Measurements from ENCODE around the gene ZNF579.
"Not testable (repeated sequence)": the region's sequence is repeated elsewhere in the genome, so short reads cannot be mapped to it uniquely, and the experiment has no call there.

The ZNF579 gene

DNA sequence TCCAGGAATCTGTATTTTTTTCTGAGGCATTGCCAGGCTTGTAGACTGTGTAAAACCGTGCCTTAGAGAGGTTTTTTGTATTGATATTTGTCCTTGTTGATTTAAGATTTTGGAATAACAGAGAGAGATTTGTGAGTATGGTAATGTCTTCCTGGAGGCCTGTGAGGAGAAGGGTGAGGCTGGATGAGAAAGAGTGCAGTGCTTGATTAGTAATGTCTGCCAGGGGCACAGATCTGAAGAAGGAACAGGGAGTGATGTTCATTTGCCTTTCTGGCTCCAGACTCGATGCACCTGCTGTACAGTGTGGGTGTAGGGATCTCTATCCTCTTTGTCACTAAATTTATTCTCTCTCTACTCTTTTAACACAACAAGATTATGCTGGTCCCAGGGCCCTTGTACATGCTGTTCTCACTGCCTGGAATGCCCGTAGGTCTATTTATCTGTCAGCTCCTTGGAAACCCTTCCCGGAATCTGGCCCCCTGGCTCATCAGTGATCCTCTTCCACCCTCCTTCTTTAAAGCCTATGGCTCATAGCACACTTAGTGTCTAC lies 14.4 kb upstream of the ZNF579 start:
- DNase-seq (ENCODE audit: low read depth in 2 of 3, low spot score in 1 of 3) = no peak

DNA sequence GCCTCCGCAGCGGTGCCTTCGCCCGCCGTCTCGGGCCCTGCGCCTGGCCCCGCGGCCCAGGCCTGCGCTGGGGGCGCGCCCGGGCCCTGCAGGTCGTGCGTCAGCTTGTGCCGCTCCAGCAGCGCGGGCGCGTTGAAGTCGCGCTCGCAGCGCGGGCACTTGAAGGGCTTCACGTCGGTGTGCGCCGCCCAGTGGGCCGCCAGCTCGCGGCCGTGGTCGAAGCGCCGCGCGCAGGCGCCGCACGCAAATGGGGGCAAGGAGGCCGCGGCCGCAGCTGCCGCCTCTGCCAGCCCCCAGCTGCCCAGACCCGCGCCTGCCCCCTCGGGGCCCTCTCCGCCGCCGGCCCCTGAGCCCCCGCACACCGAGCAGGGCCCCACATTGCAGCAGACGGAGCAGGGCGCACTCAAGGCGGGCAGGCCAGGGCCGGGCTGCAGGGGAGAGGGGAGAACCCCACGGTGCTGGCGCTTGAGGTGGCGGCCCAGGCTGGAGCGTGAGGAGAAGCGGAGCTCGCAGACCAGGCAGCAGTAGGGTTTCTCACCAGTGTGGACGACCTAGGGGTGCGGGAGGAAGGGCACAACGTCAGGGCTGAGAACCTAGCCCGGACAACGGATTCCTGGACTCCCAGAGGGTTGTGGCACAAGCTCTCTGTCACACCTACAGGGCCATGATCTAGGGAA lies 12.6 kb upstream of the ZNF579 start:
- DNase-seq (ENCODE audit: low read depth in 2 of 3, low spot score in 1 of 3) = no peak

DNA sequence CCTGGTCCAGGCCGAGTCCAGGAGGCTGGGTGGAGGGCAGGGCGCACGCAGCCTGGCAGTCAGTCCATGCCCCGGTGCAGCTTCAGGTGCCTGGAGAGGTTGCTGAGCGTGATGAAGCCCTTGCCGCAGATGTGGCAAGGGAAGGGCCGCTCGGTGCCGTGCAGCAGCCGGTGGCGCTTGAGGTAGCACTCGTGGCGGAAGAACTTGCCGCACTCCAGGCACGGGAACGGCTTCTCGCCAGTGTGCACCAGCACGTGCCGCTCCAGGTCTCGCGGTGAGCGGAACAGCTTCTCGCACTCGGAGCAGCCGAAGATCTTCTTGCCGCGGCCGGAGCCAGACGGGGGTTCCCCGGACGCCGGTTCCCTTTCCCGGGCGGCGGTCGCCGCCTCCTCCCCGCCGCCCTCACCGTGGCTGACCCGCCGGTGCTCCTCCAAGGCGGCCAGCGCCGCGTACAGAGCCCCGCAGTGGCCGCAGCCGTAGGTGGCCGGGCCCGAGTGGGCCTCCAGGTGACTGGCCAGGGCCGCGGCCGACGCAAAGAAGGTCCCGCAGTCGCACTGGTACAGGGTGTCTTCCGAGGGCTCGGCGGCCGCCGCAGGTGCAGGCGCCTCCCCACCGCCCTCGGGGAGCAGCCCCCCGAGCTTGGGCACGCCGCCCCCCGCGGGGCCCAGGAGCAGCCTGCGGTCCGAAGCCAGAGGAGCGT lies 11.9 kb upstream of the ZNF579 start:
- no peak for DNase-seq (ENCODE audit: low read depth in 2 of 3, low spot score in 1 of 3)

DNA sequence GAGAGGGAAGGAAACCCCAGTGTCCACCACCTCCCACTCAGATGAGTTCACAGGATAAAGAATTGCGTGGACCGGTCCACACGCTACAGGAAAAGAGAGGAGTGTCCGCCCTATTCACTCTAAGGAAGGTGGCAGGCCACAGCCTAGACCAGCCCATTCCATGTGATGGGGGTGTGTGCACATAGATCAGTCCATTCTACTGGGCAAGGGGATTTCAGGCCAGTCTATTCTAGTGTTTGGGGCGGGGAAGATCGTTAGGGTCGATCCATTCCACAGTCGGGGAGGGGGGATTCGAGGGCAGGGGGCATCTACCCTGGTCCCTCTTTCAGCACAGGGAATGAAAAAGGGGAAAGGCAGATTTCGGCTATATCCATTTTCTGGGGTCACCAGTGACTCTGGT lies 10.9 kb upstream of the ZNF579 start:
- no peak for DNase-seq (ENCODE audit: low read depth in 2 of 3, low spot score in 1 of 3)

DNA sequence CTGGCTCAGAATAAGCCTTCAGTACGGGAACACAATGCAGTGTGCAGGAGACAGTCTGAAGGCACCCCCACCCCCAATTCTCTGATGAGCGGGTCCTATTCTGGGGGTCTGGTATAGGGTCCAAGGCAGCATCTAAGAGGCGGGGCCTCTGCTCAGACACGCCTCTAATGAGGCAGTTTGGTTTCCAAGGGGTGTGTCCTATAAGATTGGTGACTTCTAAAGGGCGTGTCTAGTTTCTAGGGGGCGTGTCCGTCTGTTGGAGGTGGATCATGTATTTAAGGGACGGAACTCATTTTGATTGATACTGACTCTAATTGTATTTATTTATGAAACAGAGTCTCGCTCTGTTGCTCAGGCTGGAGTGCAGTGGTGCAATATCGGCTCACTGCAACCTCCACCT lies 10.0 kb upstream of the ZNF579 start:
- DNase-seq (ENCODE audit: low read depth in 2 of 3, low spot score in 1 of 3) = no peak

GRCh38 chr19:55590109-55590508 lies 9.5 kb upstream of the ZNF579 start:
- DNase-seq (ENCODE audit: low read depth in 2 of 3, low spot score in 1 of 3) = no peak

DNA sequence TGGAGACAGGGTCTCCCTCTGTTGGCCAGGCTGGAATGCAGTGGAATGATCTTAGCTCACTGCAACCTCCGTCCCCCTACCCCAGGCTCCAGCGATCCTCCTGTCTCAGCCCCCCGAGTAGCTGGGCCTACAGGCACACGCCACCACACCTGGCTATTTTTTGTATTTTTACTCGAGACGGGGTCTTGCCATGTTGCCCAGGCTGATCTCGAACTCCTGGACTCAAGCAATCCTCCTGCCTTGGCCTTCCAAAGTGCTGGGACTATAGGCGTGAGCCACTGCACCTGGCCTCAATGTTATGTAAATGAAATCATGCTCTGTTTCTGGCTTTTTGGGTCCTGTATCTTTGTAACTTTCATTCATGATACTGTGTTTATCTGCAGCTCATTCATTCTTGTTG lies 8.1 kb upstream of the ZNF579 start:
- DNase-seq (ENCODE audit: low read depth in 2 of 3, low spot score in 1 of 3) = no peak

GRCh38 chr19:55586976-55587668 lies 6.5 kb upstream of the ZNF579 start:
- peak; percentile 89 to 98 (median 90) for DNase-seq (ENCODE audit: low read depth in 2 of 3, low spot score in 1 of 3)

DNA sequence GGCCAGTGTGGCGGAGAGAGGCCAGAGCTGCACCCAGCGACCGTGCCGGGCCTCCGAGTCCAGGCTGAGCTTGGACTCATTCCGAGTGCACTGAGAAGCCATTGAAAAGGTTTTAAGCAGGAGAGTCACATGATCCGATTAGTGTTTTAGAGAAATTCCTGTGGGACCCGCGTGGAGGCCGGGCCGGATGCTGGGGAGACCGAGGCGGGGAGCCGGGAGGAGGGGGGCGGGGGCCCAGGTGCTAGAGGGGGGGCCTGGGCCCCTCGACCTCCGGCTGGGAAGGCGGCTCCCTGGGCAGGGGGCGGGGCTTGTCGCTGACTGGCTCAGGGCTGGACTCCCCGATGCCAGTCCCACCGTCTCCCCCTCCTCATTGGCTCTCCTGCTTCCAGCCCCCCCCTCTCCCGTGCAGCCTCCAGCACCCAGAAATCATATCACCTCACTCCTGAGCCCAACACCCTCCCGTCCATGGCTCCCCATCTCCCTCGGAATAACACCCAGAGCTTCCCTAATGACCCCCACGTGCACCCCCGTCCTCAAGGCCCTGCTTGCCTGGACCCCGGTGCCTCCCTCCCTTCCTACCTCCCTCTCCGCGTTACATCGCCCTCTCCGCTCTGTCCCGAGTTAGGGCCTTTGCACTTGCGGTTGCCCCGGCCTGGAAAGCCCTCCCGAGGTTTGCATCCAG lies 5.2 kb upstream of the ZNF579 start:
- peak in 1 of 3 donors; percentile 28 for DNase-seq (ENCODE audit: low read depth in 2 of 3, low spot score in 1 of 3)

DNA sequence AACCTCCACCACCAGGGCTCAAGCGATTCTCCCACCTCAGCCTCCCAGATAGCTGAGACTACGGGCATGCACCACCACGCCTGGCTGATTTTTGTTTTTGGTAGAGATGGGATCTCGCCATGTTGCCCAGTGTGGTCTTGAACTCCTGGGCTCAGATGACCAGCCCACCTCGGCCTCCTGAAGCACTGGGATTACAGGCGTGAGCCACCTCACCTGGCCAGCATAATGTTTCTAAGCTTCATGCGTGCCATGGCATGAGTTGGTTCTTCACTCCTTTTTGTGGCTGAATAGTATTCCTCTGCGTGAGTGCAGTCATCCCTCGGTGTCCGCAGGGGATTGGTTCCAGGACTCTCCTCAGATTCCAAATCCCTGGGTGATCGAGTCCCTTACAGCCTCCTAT lies 4.2 kb upstream of the ZNF579 start:
- DNase-seq (ENCODE audit: low read depth in 2 of 3, low spot score in 1 of 3) = no peak

DNA sequence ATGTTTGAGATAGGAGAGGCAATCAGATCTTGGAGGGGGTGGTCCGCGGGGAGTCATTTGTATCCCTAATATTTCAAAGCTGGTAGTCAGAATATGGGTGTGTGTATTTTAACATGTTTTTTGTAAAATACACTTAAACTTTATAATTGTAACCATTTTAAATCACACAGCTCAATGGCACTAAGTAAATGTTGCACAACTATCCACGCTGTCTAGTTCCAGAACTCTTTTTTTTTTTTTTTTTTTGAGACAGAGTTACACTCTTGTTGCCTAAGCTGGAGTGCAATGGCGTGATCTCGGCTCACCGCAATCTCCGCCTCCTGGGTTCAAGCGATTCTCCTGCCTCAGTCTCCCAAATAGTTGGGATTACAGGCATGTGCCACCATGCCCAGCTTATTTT lies 3.2 kb upstream of the ZNF579 start:
- not testable (repeated sequence) for DNase-seq (ENCODE audit: low read depth in 2 of 3, low spot score in 1 of 3)

GRCh38 chr19:55582284-55582683 lies 1.6 kb upstream of the ZNF579 start:
- DNase-seq (ENCODE audit: low read depth in 2 of 3, low spot score in 1 of 3) = not testable (repeated sequence)

- no peak for DNase-seq (ENCODE audit: low read depth in 2 of 3, low spot score in 1 of 3)
Measured at GRCh38 chr19:55581823-55582223, 1.2 kb upstream of the ZNF579 start.

GRCh38 chr19:55581145-55581822 lies 636 bp upstream of the ZNF579 start:
- no peak for DNase-seq (ENCODE audit: low read depth in 2 of 3, low spot score in 1 of 3)

GRCh38 chr19:55579766-55580621 lies 654 bp downstream of the ZNF579 start:
- no peak for DNase-seq (ENCODE audit: low read depth in 2 of 3, low spot score in 1 of 3)

GRCh38 chr19:55578761-55579747 lies 1.6 kb downstream of the ZNF579 start:
- no peak for DNase-seq (ENCODE audit: low read depth in 2 of 3, low spot score in 1 of 3)

GRCh38 chr19:55578031-55578760 lies 2.5 kb downstream of the ZNF579 start:
- DNase-seq (ENCODE audit: low read depth in 2 of 3, low spot score in 1 of 3) = no peak

DNA sequence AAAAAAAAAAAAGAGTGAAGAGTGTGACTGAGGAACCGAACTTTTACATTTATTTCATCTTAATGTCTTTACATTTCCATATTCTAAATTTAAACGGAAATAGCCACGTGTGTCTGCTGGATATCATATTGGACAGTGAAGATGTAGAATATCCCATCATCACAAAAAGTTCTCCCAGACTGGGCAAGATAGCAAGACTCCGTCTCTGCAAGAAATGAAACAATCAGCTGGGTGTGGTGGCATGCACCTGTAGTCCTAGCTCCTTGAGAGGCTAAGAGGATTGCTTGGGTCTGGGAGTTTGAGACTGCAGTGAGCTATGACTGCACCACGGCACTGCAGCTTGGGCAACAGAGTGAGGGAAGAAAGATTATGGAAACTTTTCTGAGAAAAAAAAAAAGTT lies 3.9 kb downstream of the ZNF579 start:
- no peak for DNase-seq (ENCODE audit: low read depth in 2 of 3, low spot score in 1 of 3)

Data from stimulated activated CD4-positive, alpha-beta T cell treated with anti-CD3 and anti-CD28 coated beads, Interleukin-12 subunit alpha, Interleukin-12 subunit beta, amount 100 ng/mL, for 48 hours (primary cell).